Measurements from ENCODE around the gene DPH1. TPM values are rescaled to one million over a fixed set of nuclear protein-coding genes. Genes with fewer than 3 reads are reported as not detected.
A peak's percentile ranks its signal among the peaks of the same experiment; 100 is the strongest.

Gene DPH1
- total RNA-seq, 6 experiments from 2014 or later: 65.9 to 81.6 (median 71.8) TPM

DNA sequence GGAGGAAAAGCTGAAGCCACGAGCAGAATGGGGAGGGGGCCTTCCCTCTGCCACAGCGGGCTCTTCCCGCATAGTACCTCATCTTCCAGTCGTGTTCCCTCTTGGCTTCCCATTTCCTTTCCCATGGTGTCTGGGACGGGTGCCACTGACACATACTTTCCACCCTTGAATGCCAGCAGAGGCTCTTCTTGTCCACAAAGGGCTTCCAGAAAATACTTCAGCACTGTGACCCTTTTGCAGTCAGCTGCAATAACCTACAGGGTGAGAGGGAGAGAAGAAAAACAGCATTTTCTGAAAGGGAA, 55.6 kb downstream of the DPH1 start:
- Mint-ChIP-seq H3K36me3 (ENCODE audit: low read depth) (peaks cover 11% of the 10 kb centered on the region), H3K4me3 (peak overlapping the region; percentile 6), H3K9me3 (no peaks in the 10 kb centered on the region), H3K27ac (peak overlapping the region; percentile 94), H3K4me1 (ENCODE audit: low read depth) (peaks cover 98% of the 10 kb centered on the region), H3K27me3 (ENCODE audit: insufficient read depth) (peaks cover 5% of the 10 kb centered on the region)
- no peak for TF ChIP-seq CTCF (IDR thresholded peaks at IDR 0.05)
- no peak for DNase-seq

- Mint-ChIP-seq H3K36me3 (ENCODE audit: low read depth) (peaks cover 8% of the 10 kb centered on the region), H3K9me3 (no peaks in the 10 kb centered on the region), H3K4me1 (ENCODE audit: low read depth) (peaks cover 99% of the 10 kb centered on the region), H3K27ac (peak overlapping the region; percentile 94; the same call in 1 of the 2 replicates), H3K27me3 (ENCODE audit: insufficient read depth) (peaks cover 5% of the 10 kb centered on the region), H3K4me3 (no peak overlapping the region)
- TF ChIP-seq CTCF (IDR thresholded peaks at IDR 0.05): no peak
- no peak for DNase-seq
Measured at GRCh38 chr17:2086306-2086705, 56.4 kb downstream of the DPH1 start.

- no peak overlapping the region for H3K4me3 Mint-ChIP-seq
- no peak for DNase-seq
- H3K36me3 Mint-ChIP-seq (ENCODE audit: low read depth): peaks cover 12% of the 10 kb centered on the region
- peaks cover 97% of the 10 kb centered on the region for H3K4me1 Mint-ChIP-seq (ENCODE audit: low read depth)
- no peaks in the 10 kb centered on the region for H3K9me3 Mint-ChIP-seq
- H3K27ac Mint-ChIP-seq: peak overlapping the region; percentile 62
- no peak for TF ChIP-seq CTCF (IDR thresholded peaks at IDR 0.05)
- peaks cover 5% of the 10 kb centered on the region for H3K27me3 Mint-ChIP-seq (ENCODE audit: insufficient read depth)
Measured at GRCh38 chr17:2087597-2088211, 57.8 kb downstream of the DPH1 start.

DNA sequence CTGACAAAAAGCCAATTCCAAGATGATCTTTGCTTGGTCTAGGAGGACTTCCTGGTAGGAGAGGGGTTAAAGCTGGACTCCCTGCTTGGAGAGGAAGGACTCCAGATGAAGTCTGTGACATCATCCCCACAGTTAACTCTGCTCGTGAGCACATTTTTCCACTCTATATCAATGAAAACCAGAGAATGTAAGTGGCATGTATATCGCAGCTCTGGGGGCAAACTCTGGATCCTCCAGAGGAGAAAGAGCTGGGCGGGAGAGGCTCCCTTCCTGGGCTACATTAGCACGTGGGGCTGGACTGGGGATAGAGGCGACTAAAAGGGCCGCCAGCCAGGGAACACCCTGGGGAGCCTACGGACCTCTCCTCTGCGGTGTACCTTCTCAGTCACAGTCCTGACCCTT, 59.1 kb downstream of the DPH1 start:
- no peaks in the 10 kb centered on the region for H3K9me3 Mint-ChIP-seq
- peaks cover 12% of the 10 kb centered on the region for H3K36me3 Mint-ChIP-seq (ENCODE audit: low read depth)
- peak overlapping the region; percentile 89 for H3K4me3 Mint-ChIP-seq
- H3K27ac Mint-ChIP-seq: peak overlapping the region; percentile 98
- H3K4me1 Mint-ChIP-seq (ENCODE audit: low read depth): peaks cover 84% of the 10 kb centered on the region
- DNase-seq: no peak
- peaks cover 5% of the 10 kb centered on the region for H3K27me3 Mint-ChIP-seq (ENCODE audit: insufficient read depth)
- TF ChIP-seq CTCF (IDR thresholded peaks at IDR 0.05): no peak

GRCh38 chr17:2090210-2090641, 60.3 kb downstream of the DPH1 start:
- peak overlapping the region; percentile 89 for H3K4me3 Mint-ChIP-seq
- peak overlapping the region; percentile 98 for H3K27ac Mint-ChIP-seq
- peaks cover 12% of the 10 kb centered on the region for H3K36me3 Mint-ChIP-seq (ENCODE audit: low read depth)
- no peak for DNase-seq
- H3K4me1 Mint-ChIP-seq (ENCODE audit: low read depth): peaks cover 71% of the 10 kb centered on the region
- H3K27me3 Mint-ChIP-seq (ENCODE audit: insufficient read depth): peaks cover 4% of the 10 kb centered on the region; the same call in 1 of the 2 replicates
- H3K9me3 Mint-ChIP-seq: no peaks in the 10 kb centered on the region
- TF ChIP-seq CTCF (IDR thresholded peaks at IDR 0.05): no peak

Data from HFFc6 (cell line).